ENCODE results near the gene TNIP2.

Gene TNIP2

DNA sequence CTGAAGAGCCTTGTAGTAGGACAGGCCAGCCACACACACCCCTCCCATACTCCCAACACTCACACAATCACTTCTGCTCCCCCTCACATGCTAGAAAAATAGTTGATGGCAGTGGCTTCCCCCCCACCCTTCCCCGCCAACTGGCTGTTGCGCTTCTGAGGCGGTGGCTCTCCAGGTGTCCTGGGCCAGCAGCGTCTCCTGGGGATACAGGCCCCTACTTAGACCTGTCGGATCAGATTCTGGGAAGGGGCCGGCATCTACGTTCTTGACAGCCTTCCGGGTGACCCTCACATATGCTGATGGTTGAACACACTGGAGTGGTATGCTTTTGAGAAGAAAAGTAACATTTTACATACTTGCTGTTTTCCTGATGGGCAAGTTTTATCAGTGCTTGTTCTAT, 39.9 kb downstream of the TNIP2 start:
- Histone ChIP-seq H3K27ac (replicated peaks) (no peak overlapping the region), H3K27me3 (ENCODE audit: insufficient read depth, poor library complexity, severe bottlenecking) (no peaks in the 10 kb centered on the region), H3K4me3 (replicated peaks; ENCODE audit: insufficient read depth, low read length) (no peak overlapping the region)
- TF ChIP-seq REST (IDR thresholded peaks at IDR 0.05; ENCODE audit: insufficient replicate concordance, low read depth) (no peak), GABPA (IDR thresholded peaks at IDR 0.05; ENCODE audit: low read depth) (no peak), SPI1 (IDR thresholded peaks at IDR 0.05; ENCODE audit: borderline replicate concordance, low read depth) (no peak), POLR2AphosphoS5 (IDR thresholded peaks at IDR 0.05; ENCODE audit: low read depth) (no peak), CTCF (IDR thresholded peaks at IDR 0.05; ENCODE audit: insufficient read depth, low read length) (no peak)
- no peak for DNase-seq (ENCODE audit: low read depth in 1 of 2, low spot score in 1 of 2)

- H3K27me3 ChIP-seq (ENCODE audit: insufficient read depth, poor library complexity, severe bottlenecking) = no peaks in the 10 kb centered on the region
Observed at GRCh38 chr4:2715426-2715825, 40.7 kb downstream of the TNIP2 start.

DNA sequence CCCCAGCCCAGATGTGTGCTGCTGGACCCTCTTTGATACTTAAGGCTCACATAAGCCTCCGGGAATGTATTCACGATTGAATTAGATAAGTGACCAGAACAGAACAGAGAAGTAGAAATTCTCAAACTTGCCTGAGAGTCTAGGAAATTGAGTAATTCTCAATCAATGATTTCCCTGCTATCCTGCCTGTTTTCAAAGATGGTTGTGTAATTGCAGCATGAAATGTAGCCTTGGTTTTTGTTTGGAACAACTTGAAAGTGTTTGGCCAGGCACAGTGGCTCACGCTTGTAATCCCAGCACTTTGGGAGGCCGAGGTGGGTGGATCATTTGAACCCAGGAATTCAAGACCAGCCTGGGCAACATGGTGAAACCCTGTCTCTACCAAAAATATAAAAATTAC, 41.2 kb downstream of the TNIP2 start:
- Histone ChIP-seq H3K27me3 (ENCODE audit: insufficient read depth, poor library complexity, severe bottlenecking) (no peaks in the 10 kb centered on the region), H3K4me3 (replicated peaks; ENCODE audit: insufficient read depth, low read length) (no peak overlapping the region), H3K27ac (replicated peaks) (no peak overlapping the region)
- TF ChIP-seq POLR2AphosphoS5 (IDR thresholded peaks at IDR 0.05; ENCODE audit: low read depth) = no peak
- DNase-seq (ENCODE audit: low read depth in 1 of 2, low spot score in 1 of 2) = peak in 1 of 2 experiments; percentile 14

More at GRCh38 chr4:2715426-2715825, 40.7 kb downstream of the TNIP2 start:
- no peak for TF ChIP-seq CTCF (IDR thresholded peaks at IDR 0.05; ENCODE audit: insufficient read depth, low read length)
- TF ChIP-seq SPI1 (IDR thresholded peaks at IDR 0.05; ENCODE audit: borderline replicate concordance, low read depth) = no peak
- TF ChIP-seq POLR2AphosphoS5 (IDR thresholded peaks at IDR 0.05; ENCODE audit: low read depth) = no peak
- TF ChIP-seq GABPA (IDR thresholded peaks at IDR 0.05; ENCODE audit: low read depth) = no peak
- no peak for TF ChIP-seq REST (IDR thresholded peaks at IDR 0.05; ENCODE audit: insufficient replicate concordance, low read depth)
- no peak for DNase-seq (ENCODE audit: low read depth in 1 of 2, low spot score in 1 of 2)
- no peak overlapping the region for H3K27ac ChIP-seq (replicated peaks)
- H3K4me3 ChIP-seq (replicated peaks; ENCODE audit: insufficient read depth, low read length) = no peak overlapping the region

DNA sequence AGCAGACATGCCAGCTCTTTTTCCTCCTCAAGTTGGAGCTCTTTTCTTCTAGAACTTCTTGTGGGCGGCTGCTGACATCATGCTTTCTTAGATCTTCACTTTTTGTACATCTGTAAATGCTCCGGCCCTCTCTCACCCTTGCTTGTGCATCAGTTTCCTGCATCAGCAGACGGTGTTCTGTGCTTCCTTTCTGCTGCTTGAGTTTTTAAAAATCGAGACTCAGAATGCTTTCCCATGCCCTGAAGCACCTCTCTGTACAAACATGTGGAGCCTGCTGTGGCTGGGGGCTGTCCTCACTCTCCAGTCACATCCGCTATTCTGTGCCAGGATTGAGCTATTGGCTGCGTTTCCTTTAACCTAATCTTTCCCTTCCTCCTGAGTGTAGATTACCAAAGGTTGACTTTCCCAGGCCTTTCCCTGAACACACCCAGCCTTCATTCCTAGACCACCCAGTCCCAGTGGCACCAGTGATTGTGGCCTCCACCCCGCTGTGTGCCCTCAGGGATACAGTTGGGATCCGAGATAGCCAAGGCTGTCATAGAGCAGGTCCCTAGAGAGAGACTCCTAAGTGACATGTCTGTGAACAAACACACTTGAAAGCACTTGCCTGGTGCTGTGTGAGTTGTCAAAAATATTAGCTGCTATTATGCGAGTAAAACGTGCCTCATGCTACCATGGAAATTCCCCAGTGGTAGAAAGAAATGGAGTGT, 41.9 kb downstream of the TNIP2 start:
- no peaks in the 10 kb centered on the region for H3K27me3 ChIP-seq (ENCODE audit: insufficient read depth, poor library complexity, severe bottlenecking)
- TF ChIP-seq SPI1 (IDR thresholded peaks at IDR 0.05; ENCODE audit: borderline replicate concordance, low read depth) (no peak), POLR2AphosphoS5 (IDR thresholded peaks at IDR 0.05; ENCODE audit: low read depth) (no peak), CTCF (IDR thresholded peaks at IDR 0.05; ENCODE audit: insufficient read depth, low read length) (no peak), GABPA (IDR thresholded peaks at IDR 0.05; ENCODE audit: low read depth) (no peak), REST (IDR thresholded peaks at IDR 0.05; ENCODE audit: insufficient replicate concordance, low read depth) (no peak)
- H3K27ac ChIP-seq (replicated peaks) = no peak overlapping the region
- no peak overlapping the region for H3K4me3 ChIP-seq (replicated peaks; ENCODE audit: insufficient read depth, low read length)
- DNase-seq (ENCODE audit: low read depth in 1 of 2, low spot score in 1 of 2) = no peak
